Measurements from ENCODE around the gene YJEFN3.

The YJEFN3 gene, protein sequence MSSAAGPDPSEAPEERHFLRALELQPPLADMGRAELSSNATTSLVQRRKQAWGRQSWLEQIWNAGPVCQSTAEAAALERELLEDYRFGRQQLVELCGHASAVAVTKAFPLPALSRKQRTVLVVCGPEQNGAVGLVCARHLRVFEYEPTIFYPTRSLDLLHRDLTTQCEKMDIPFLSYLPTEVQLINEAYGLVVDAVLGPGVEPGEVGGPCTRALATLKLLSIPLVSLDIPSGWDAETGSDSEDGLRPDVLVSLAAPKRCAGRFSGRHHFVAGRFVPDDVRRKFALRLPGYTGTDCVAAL

DNA sequence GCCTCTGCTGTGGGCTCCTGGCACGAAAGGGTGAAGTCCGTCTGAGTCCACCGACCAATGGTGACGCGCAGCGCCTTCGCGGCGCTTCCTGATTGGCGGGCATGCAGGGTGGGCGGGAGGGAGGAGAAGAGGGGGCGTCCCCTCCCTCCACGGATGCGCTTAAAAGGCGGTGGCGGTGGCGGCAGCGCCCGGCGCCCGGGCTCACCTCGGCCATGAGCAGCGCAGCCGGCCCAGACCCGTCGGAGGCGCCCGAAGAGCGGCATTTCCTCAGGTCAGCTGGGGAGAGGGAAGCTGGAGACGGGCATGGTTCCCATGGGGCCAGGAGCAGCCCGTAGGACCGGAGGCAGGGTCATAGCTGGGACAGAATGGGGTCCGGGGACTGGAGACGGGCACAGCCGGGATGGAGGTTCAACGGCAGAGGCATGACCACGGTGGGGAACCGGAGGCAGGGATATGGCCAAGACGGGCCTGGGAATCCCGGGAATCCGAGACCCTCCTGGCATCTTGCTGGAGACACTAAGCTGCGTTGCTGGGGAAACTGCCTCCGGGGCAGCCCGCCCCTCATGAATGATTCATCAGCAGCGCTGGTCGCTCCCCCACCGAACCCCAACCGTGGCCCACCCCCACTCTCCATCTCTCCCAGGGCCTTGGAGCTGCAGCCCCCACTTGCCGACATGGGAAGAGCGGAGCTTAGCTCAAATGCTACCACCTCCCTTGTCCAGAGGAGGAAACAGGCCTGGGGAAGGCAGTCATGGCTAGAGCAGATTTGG lies at the start of gene YJEFN3:
Gene YJEFN3, plus strand, starts transcription at position 191 of the 770 bp plus-strand sequence. Its CDS starts 22 bp downstream, at position 213.
- no peak for DNase-seq

GRCh38 chr19:19480688-19481087 lies 48.0 kb upstream of the YJEFN3 start:
- no peak for DNase-seq

DNA sequence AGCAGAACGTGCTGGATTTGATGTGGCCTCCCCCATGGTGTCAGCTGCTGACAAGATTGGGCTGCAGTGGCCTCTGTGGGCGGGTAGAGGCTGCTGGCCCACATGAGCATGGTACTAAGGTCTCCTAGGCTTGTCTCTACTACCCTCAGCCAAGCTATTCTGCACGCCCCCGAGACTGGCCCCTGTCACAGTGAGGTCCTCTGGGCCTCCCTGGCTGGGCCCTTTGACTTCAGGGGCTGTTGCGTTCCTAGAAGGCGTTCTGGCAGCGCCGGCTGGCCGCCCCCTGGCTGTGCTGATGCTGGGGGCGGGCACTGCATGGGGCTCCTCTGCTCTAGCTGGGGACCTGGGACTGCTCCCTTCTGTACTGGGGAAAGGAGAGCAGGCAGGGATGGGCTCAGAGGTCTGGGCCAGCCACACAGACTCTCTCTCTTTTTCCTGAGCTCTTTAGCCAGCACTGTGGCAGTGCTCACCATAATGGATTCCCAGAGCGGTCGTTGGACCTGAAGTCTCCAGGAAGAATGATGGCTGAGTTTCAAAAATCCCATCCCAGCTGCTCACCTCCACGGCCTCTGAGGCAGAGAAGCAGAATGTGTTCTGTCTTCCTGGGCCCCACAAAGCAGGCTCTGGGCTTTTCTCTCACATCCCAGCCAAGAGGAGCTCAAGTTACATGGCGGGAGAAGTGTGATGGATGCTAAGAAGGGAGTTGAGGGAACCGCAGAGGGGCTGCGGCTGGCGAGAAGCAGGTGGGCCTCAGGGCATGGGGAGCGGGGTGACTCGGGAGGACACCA lies 45.7 kb upstream of the YJEFN3 start:
- no peak for DNase-seq

GRCh38 chr19:19485161-19485997 lies 43.3 kb upstream of the YJEFN3 start:
- DNase-seq, result no peak

DNA sequence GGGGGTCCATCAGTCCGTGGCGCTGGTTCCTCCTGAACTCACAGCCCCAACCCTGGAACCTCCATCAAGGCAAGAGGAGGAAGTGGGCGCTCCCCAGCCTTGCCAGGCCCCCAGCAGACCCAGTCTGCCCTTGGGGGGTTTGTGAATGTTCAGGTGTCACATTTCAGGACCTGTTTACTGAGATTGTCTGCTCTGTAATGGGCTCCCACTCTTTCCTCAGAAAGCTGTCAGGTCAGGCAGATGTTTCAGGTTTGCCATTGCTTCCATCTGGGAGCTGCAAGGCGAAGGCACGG lies 42.8 kb upstream of the YJEFN3 start:
- no peak for DNase-seq

- no peak for DNase-seq
Observed at GRCh38 chr19:19486343-19487076, 42.2 kb upstream of the YJEFN3 start.

- DNase-seq, result no peak
Observed at GRCh38 chr19:19487077-19487949, 41.4 kb upstream of the YJEFN3 start.

- no peak for DNase-seq
Observed at GRCh38 chr19:19487950-19488874, 40.5 kb upstream of the YJEFN3 start.

GRCh38 chr19:19488875-19489690 lies 39.6 kb upstream of the YJEFN3 start:
- peak; percentile 63 for DNase-seq

- DNase-seq, result no peak
Observed at GRCh38 chr19:19489804-19490204, 38.9 kb upstream of the YJEFN3 start.

- DNase-seq, result peak; percentile 30
Observed at GRCh38 chr19:19490214-19490968, 38.3 kb upstream of the YJEFN3 start.

DNA sequence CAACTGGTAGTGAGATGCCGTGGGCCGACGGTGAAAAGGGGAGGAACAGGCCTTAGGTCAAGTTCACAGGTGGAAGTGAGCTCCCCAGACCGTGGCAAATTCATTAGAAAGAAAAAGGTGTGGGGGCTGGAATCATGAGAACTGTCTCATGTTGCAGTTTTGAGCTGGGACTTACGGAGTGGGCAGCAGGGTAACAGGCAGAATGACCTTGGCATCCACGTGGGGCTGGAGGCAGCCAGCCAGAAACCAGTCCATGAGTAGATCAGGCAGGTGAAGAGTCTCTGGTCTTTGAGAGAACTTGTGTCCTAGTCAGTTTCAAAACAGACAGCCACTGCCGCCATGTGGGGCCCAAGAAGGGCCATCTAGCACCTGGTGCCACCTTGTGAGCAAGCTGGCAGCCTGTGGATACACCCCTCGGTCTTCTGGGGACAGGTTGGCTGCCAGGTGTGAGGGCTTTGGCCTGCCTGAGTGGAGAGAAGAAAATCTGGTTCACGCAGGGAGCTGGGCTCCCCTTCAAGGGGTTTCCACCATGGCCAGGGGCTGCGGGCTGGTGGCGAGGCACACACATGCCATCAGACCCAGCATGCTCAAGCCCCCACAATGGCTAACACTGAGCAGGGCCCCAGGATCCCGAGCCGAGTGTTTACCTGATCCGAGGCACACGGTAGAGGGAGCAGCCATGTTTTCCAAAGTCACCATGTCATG lies 37.2 kb upstream of the YJEFN3 start:
- no peak for DNase-seq

- no peak for DNase-seq
Observed at GRCh38 chr19:19492026-19492610, 36.6 kb upstream of the YJEFN3 start.

- no peak for DNase-seq
Observed at GRCh38 chr19:19493841-19494546, 34.7 kb upstream of the YJEFN3 start.

GRCh38 chr19:19495614-19496603 lies 32.8 kb upstream of the YJEFN3 start:
- no peak for DNase-seq
